Rectal smooth muscle tissue (tissue), 1 donor: ENCODE results near the gene HOMEZ.
A peak's percentile ranks its signal among the peaks of the same experiment; 100 is the strongest.
"Not testable (repeated sequence)": the region's sequence is repeated elsewhere in the genome, so short reads cannot be mapped to it uniquely, and the experiment has no call there.

Source experiments
- H3K27ac ChIP-seq: one replicate; pipeline ENCODE4 v1.7.0; 2013; ENCODE audit warnings: low read depth, low read length, inconsistent platforms
- H3K27me3 ChIP-seq: one replicate; pipeline ENCODE4 v1.7.0; 2013; ENCODE audit warnings: low read length; ENCODE audit not compliant: control insufficient read depth, insufficient read depth
- H3K36me3 ChIP-seq: one replicate; pipeline ENCODE4 v1.7.0; 2013; ENCODE audit warnings: low read length; ENCODE audit not compliant: control insufficient read depth, insufficient read depth
- H3K4me1 ChIP-seq: one replicate; pipeline ENCODE4 v1.7.0; 2013; ENCODE audit warnings: low read length; ENCODE audit not compliant: control insufficient read depth, insufficient read depth
- H3K4me3 ChIP-seq: one replicate; pipeline ENCODE4 v1.7.0; 2013; ENCODE audit warnings: low read length
- H3K9ac ChIP-seq: one replicate; pipeline ENCODE4 v1.7.0; 2013; ENCODE audit warnings: low read length

The HOMEZ gene

GRCh38 chr14:23286020-23286901 is at the start of gene HOMEZ:
TSS of gene HOMEZ (minus strand) at chr14:23286132. CDS start at chr14:23285952, 180 bp downstream.
- Histone ChIP-seq H3K4me1 (peaks cover 8% of the 10 kb centered on the region), H3K36me3 (no peaks in the 10 kb centered on the region), H3K27me3 (no peaks in the 10 kb centered on the region), H3K27ac (peak within 1 kb of the TSS; percentile 96), H3K4me3 (peak within 1 kb of the TSS; percentile 85), H3K9ac (peak within 1 kb of the TSS; percentile 90)

- no peaks in the 10 kb centered on the region for H3K36me3 ChIP-seq
Measured at GRCh38 chr14:23335623-23336022, 49.7 kb upstream of the HOMEZ start.

GRCh38 chr14:23327947-23328744 is 42.2 kb upstream of the HOMEZ start:
- Histone ChIP-seq H3K4me3 (no peak overlapping the region), H3K9ac (no peak overlapping the region), H3K27ac (no peak overlapping the region), H3K27me3 (no peaks in the 10 kb centered on the region), H3K4me1 (no peaks in the 10 kb centered on the region), H3K36me3 (peaks cover 12% of the 10 kb centered on the region)

More at GRCh38 chr14:23335623-23336022, 49.7 kb upstream of the HOMEZ start:
- no peak overlapping the region for H3K4me3 ChIP-seq
- H3K27me3 ChIP-seq = no peaks in the 10 kb centered on the region
- no peak overlapping the region for H3K27ac ChIP-seq
- H3K9ac ChIP-seq = no peak overlapping the region
- no peaks in the 10 kb centered on the region for H3K4me1 ChIP-seq

GRCh38 chr14:23326491-23327332 is 40.8 kb upstream of the HOMEZ start:
- H3K27ac ChIP-seq = no peak overlapping the region
- no peak overlapping the region for H3K9ac ChIP-seq
- H3K4me3 ChIP-seq = no peak overlapping the region
- peaks cover 7% of the 10 kb centered on the region for H3K4me1 ChIP-seq
- H3K27me3 ChIP-seq = no peaks in the 10 kb centered on the region
- H3K36me3 ChIP-seq = peaks cover 12% of the 10 kb centered on the region

- peaks cover 12% of the 10 kb centered on the region for H3K36me3 ChIP-seq
- not testable (repeated sequence) for H3K9ac ChIP-seq, H3K4me1 ChIP-seq, H3K27me3 ChIP-seq, H3K27ac ChIP-seq, H3K4me3 ChIP-seq
Measured at GRCh38 chr14:23325746-23326145, 39.8 kb upstream of the HOMEZ start.

- Histone ChIP-seq H3K27me3 (no peaks in the 10 kb centered on the region), H3K4me3 (no peak overlapping the region), H3K4me1 (peaks cover 12% of the 10 kb centered on the region), H3K27ac (no peak overlapping the region), H3K9ac (no peak overlapping the region), H3K36me3 (peaks cover 12% of the 10 kb centered on the region)
Measured at GRCh38 chr14:23324993-23325392, 39.1 kb upstream of the HOMEZ start.

GRCh38 chr14:23324455-23324846 is 38.5 kb upstream of the HOMEZ start:
- Histone ChIP-seq H3K27me3 (no peaks in the 10 kb centered on the region), H3K27ac (no peak overlapping the region), H3K4me3 (no peak overlapping the region), H3K9ac (no peak overlapping the region), H3K36me3 (peaks cover 12% of the 10 kb centered on the region), H3K4me1 (peaks cover 12% of the 10 kb centered on the region)

- Histone ChIP-seq H3K27ac (no peak overlapping the region), H3K4me1 (peaks cover 12% of the 10 kb centered on the region), H3K4me3 (no peak overlapping the region), H3K36me3 (peaks cover 12% of the 10 kb centered on the region), H3K9ac (no peak overlapping the region), H3K27me3 (no peaks in the 10 kb centered on the region)
Measured at GRCh38 chr14:23323838-23324454, 38.0 kb upstream of the HOMEZ start.

- peaks cover 12% of the 10 kb centered on the region for H3K4me1 ChIP-seq
- H3K27ac ChIP-seq = no peak overlapping the region
- peak overlapping the region; percentile 61 for H3K9ac ChIP-seq
Measured at GRCh38 chr14:23322568-23323517, 36.9 kb upstream of the HOMEZ start.

GRCh38 chr14:23321572-23322547 is 35.9 kb upstream of the HOMEZ start:
- H3K27me3 ChIP-seq = no peaks in the 10 kb centered on the region
- peaks cover 12% of the 10 kb centered on the region for H3K4me1 ChIP-seq
- H3K27ac ChIP-seq = peak overlapping the region; percentile 88
- peaks cover 12% of the 10 kb centered on the region for H3K36me3 ChIP-seq
- H3K4me3 ChIP-seq = peak overlapping the region; percentile 92
- peak overlapping the region; percentile 61 for H3K9ac ChIP-seq

More at GRCh38 chr14:23322568-23323517, 36.9 kb upstream of the HOMEZ start:
- Histone ChIP-seq H3K4me3 (peak overlapping the region; percentile 92), H3K36me3 (peaks cover 12% of the 10 kb centered on the region), H3K27me3 (no peaks in the 10 kb centered on the region)
